GM23338 (cell line): Measurements from ENCODE around the gene IL1R1.

Experiments
- CREB1 ChIP-seq: fragments of 250-450 bp; sonication (Bioruptor Pico); IDR thresholded peaks from 2 replicates; pipeline ENCODE4 v1.5.0; 2020; ENCODE audit warnings: low read depth, mild to moderate bottlenecking, moderate library complexity
- CTCF ChIP-seq, 2 experiments: fragments of 200-600 bp in 1 of 2; sonication (generic) in 1 of 2; conservative IDR thresholded peaks; 2 replicates each; pipeline versions ENCODE4 v1.5.1 to v1.6.1; 2016 to 2017; ENCODE audit warnings: antibody characterized with exemption in 2 of 2, low read depth in 2 of 2, mild to moderate bottlenecking in 2 of 2, moderate library complexity in 1 of 2
- ETS1 ChIP-seq: IDR thresholded peaks from 2 replicates; pipeline ENCODE4 v1.6.1; 2016; ENCODE audit warnings: antibody characterized with exemption
- EZH2 ChIP-seq: fragments of 200-600 bp; sonication (generic); IDR thresholded peaks from one replicate; pipeline ENCODE4 v1.8.0; 2017; ENCODE audit warnings: antibody characterized with exemption, mild to moderate bottlenecking, low read depth; ENCODE audit not compliant: unreplicated experiment
- EZH2phosphoT487 ChIP-seq: fragments of 200-600 bp; sonication (generic); IDR thresholded peaks from one replicate; pipeline ENCODE4 v1.8.1; 2018; ENCODE audit warnings: antibody characterized with exemption; ENCODE audit not compliant: unreplicated experiment
- JUNB ChIP-seq: IDR thresholded peaks from one replicate; pipeline ENCODE4 v1.6.1; 2016; ENCODE audit warnings: antibody characterized with exemption; ENCODE audit not compliant: unreplicated experiment
- POLR2AphosphoS5 ChIP-seq: IDR thresholded peaks from 2 replicates; pipeline ENCODE4 v1.6.1; 2016; ENCODE audit warnings: antibody characterized with exemption, low read depth
- REST ChIP-seq: IDR thresholded peaks from one replicate; pipeline ENCODE4 v1.6.1; 2018; ENCODE audit warnings: antibody characterized with exemption; ENCODE audit not compliant: unreplicated experiment
- ZNF114 ChIP-seq: fragments of 250-450 bp; sonication (Bioruptor Pico); IDR thresholded peaks from 2 replicates; pipeline ENCODE4 v1.5.0; 2020; ENCODE audit warnings: mild to moderate bottlenecking, moderate library complexity

DNA sequence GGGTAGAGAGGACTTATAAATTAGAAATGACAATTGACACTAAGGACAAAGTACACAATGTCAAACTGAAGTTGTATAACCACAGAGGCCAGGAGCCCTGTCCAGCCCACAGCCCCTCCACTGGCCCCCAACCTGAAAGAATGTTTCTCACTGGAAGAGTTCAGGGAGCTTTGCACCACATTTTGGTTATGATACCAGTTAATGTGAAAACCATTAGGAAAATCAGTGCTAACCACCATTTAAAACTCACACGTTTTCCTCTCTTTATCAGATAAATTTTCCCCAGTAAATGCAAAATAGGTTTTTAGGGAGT, 38.1 kb downstream of the IL1R1 start:
- TF ChIP-seq REST, result no peak
- no peak for TF ChIP-seq EZH2phosphoT487
- TF ChIP-seq EZH2, result no peak
- no peak for TF ChIP-seq CTCF (conservative IDR thresholded peaks at IDR 0.05; ENCODE audit: low read depth in 2 of 2)
- no peak for TF ChIP-seq POLR2AphosphoS5
- TF ChIP-seq ETS1, result no peak
- no peak for TF ChIP-seq CREB1 (CRISPR knock-in tag)
- no peak for TF ChIP-seq JUNB
- TF ChIP-seq ZNF114 (CRISPR knock-in tag), result no peak
